GM18499 (cell line): Measurements from ENCODE around the gene CDS2.
"Not testable (repeated sequence)": the region's sequence is repeated elsewhere in the genome, so short reads cannot be mapped to it uniquely, and the experiment has no call there.

Source experiments
- ATAC-seq: cut with Tn5 transposase; IDR thresholded peaks from one replicate; pipeline ENCODE4 v1.9.1; 2021; ENCODE audit warnings: moderate number of reproducible peaks; ENCODE audit not compliant: insufficient read depth, unreplicated experiment

The CDS2 gene

GRCh38 chr20:5126512-5127203 is at the start of gene CDS2:
Gene CDS2 (plus strand): TSS chr20:5127008. CDS start chr20:5127093, 85 bp downstream.
- peak; percentile 60 for ATAC-seq

- ATAC-seq, result no peak
These were observed 48.9 kb upstream of the CDS2 start for GRCh38 chr20:5077761-5078387.

- ATAC-seq, result peak; percentile 86
These were observed 48.3 kb upstream of the CDS2 start for GRCh38 chr20:5078399-5078958.

GRCh38 chr20:5080384-5080877 is 46.4 kb upstream of the CDS2 start:
- no peak for ATAC-seq

DNA sequence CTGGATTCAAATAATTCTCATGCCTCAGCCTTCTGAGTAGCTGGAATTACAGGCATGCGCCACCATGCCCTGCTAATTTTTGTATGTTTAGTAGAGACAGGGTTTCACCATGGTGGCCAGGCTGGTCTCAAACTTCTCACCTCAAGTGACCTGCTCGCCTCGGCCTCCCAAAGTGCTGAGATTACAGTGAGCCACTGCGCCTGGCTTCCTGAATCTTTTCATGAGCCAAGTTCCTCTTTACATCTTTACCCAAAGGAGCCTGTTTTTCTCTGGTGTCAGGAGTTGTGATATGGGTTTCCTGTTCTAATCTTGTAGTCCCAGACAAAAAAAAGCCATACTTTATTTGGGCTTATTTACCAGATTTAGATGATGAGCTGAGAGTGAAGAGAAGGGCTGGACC is 41.4 kb upstream of the CDS2 start:
- ATAC-seq, result no peak

DNA sequence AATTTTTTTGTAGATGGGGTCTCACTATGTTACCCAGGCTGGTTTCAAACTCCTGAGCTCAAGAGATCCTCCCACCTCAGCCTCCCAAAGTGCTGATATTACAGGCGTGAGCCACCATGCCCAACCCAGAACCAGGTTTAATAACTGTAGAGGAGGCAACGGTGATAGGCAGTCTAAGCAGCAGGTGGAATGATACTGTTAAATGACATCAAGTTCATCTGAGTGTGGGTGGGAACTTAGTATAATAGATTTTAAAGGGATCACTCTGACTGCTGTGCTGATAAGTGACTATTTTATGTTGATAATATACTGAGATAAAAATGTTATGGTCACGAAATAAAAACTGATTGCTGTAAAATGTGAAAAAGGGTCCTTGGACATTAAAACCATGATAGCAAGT is 38.1 kb upstream of the CDS2 start:
- no peak for ATAC-seq

- no peak for ATAC-seq
These were observed 36.6 kb upstream of the CDS2 start for GRCh38 chr20:5090191-5090590.

DNA sequence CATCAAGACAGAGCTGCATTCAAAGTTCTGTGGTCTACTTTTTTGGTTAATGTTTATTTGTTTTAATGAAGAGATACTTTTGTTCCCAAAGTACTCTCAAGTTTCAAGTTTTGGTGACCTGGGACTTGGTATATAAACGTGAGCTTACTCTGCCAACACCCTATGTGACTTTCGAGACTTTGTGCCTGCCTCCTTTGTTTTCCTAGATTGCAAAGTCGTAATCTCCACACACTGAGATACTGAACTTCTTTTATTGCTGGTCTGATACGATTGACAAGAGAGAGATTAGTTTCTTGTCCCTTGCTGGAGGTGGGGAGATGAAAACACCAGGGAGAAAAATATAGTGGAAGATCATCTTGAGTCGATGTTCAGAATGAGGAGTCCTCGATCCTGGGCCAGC is 34.9 kb upstream of the CDS2 start:
- ATAC-seq, result no peak

DNA sequence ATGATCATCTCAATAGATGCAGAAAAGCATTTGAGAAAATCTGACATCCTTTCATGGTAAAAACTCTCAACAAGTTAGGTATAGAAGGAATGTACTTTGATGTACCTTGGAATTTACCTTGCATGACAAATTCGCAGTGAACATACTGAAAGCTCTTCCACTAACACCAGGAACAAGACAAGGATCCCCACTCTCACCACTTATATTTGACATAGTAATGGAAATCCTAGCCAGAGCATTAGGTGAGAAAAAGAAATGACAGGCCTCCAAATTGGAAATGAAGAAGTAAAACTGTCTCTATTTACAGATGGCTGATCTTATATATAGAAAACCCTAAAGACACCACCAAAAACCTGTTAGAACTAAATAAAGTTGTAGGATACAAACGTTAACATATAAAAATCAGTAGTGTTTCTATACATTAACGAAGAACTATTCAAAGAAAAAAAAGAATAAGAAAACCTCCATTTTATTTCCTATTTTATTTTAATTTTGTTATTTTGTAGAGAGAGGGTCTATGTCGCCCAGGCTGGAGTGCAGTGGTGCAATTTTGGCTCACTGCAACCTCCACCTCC is 34.0 kb upstream of the CDS2 start:
- no peak for ATAC-seq

- no peak for ATAC-seq
These were observed 31.4 kb upstream of the CDS2 start for GRCh38 chr20:5095454-5095853.

DNA sequence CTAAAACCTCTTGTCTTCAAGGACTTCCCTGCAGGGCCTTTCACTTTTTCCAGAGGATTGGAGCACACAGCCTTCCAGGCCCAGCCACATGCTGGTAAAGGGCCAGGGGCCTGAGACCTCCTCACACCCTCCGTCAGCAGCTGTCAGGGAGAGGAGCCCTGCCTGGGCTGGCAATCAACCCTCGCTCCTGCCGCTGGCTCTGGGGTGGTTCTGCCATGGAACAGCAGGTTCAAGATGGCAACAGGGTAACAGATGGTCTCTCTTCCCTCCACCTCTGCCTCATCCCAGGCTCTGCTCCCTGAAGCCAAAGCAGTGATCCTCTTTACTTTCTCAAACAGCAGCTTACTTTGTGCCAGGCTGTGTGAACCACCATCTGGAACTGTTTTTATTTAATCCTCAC is 30.9 kb upstream of the CDS2 start:
- ATAC-seq, result no peak

DNA sequence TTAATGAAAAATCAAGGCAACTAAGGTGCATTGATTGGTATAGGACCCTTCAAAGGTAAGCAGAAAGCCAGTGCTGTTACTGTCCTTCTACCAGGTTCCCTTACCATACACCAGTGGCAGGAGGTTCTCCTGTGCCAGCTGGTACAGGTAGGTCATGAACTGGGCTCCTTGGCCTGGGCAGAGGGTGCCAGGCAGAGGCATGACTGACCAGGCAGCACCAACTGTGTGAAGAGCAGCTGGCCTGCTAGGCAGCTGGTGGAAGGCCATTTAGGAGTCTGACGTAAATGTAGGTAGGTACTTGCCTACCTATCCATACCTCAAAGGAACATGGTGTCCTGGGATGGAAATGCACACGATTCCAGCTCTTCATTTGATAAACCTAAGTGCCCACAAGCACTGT is 30.3 kb upstream of the CDS2 start:
- no peak for ATAC-seq

DNA sequence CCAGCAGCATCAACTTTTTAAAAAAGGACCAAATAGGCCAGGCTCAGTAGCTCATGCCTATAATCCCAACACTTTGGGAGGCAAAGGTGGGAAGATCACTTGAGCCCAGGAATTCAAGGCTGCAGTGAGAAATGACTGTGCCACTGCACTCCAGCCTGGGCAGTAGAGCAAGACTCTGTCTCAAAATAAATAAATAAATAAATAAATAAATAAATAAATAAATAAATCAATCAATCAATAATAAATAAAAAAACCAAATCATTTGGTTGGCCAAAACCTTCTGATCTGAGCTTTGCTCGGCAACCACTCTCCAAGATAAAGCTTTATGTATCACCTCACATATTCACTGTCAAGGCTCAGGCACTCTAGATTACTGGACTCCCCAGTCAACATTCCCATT is 27.8 kb upstream of the CDS2 start:
- ATAC-seq, result not testable (repeated sequence)

DNA sequence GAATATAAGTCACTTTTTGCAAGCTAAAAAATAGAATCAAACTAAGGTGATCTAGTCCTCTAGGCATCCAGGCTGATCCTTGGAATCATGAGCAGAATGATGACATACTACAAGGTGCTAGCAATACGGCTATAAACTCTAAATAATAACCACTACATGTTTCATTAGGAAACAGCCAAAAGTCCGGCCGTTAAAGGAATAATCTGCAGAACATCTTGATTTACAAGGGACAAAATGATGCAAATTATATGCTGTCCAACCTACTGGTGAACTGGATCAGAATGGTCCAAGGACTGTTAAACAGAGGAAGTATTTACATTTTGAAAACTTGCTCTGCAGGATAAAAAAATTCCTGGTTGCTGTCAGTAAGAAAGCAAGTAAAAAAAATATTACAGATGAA is 26.9 kb upstream of the CDS2 start:
- ATAC-seq, result not testable (repeated sequence)

DNA sequence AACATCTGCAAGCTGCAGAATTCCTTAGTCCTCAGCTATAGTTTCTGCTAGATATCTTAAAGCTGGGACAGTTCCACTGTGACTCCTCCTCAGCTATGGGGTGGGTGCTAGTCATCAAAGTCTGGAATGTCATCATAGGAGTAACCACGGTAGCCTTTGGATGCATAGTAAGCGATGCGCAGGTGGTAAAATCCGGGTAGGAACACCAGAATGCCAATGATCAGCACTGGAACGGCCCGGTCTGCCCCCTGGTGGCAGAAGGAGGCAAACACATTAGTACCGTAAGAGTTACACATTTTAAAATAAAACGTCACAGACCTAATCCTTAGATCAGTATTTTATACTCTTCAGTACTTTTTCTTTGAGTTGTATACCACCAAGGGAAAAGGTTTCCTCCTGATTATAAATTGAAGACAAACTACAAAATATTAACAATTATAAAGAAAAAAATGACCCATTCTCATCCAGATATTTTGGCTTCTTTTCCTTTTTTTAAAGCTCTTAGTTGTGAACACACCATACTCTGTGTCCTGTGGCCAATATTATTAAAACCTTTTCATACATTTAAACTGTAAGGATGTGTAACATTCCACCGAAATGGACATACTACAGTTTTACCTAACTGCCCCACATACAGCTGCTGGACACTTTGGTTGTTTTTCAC is 26.0 kb upstream of the CDS2 start:
- ATAC-seq, result no peak

DNA sequence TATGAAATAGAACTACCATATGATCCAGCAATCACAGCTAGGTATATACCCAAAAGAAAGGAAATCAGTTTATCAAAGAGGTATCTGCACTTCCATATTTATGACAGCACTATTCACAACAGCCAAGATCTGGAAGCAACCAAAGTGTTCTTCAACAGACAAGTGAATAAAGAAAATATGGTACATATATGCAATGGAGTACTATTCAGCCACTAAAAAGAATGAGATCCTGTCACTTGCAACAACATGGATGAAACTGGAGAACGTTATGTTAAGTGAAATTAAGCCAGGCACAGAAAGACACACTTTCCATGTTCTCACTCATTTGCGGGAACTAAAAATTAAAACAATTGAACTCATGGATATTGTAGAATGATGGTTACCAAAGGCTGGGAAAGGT is 22.3 kb upstream of the CDS2 start:
- no peak for ATAC-seq

DNA sequence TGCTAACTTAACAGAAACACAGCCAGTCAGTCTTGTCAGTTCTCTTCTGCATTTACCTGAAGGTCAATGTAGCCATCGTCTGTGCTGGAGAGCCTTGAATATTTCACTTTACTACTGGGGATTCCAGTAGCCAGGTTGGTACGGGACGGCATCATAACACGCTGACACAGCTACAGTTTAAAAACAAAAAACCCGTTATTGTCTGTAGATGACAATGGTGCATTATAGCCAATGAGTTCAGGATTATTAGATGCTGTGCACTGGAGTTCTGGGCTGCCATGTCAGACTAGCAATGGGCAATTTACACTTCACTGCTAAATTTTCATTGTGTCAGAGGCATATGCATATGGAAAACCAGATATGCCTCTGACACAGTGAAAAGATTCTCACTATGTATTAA is 17.5 kb upstream of the CDS2 start:
- no peak for ATAC-seq

DNA sequence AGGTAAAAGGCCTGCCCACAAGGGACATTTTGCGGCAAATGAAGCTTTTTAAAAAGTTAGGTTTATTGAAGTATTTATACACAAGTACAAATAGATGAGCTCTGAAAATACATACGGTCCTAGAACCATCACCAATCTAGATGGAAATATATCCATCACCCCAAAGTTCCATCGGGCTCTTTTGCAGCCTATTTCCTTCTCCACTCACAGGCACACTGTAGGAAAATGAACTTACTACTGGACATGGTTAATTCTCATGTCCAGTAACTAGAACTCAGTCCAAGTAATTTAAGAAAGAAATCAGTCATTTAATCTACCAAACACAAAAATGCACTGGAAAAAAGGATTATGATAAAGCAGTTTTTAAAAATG is 13.2 kb upstream of the CDS2 start:
- no peak for ATAC-seq

- ATAC-seq, result no peak
These were observed 12.4 kb upstream of the CDS2 start for GRCh38 chr20:5114403-5114802.

GRCh38 chr20:5116875-5117274 is 9.9 kb upstream of the CDS2 start:
- no peak for ATAC-seq
